Measurements from ENCODE around the gene CASZ1. TPM values are rescaled to one million over a fixed set of nuclear protein-coding genes. Genes with fewer than 3 reads are reported as not detected.
A peak's percentile ranks its signal among the peaks of the same experiment; 100 is the strongest.

CASZ1 gene
- total and polyA plus RNA-seq, 2 experiments from 2014 or later = 6.2 to 6.7 TPM

DNA sequence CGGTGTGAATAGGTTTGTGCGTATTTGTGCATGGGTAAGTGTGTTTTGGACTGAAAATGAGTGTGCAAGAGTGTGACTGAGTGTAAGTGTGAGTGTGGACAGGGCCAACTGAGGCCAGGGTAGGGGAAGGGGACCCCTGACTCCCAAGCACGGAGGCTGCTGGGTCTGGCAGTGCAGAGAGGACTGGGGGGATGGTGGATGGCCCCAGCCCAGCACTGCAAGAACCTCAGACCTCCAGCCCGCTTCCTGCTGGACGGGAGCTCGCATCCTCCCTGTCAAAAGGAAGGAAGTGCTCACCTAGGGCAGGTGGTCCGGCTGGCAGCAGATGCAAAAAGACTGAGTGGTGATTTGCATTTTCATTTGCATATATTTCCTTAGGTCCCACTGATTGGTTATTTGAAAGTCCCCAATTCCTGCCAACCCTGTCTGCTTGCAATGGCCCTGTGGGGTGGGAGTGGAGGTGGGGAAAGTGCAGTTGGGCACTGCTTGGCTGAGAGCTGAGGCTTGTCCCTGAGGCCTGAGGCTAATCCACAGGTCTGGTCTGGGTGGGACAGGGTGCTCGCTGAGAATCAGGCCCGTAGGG, 42.8 kb upstream of the CASZ1 start:
- H3K27ac Mint-ChIP-seq = no peak overlapping the region
- H3K4me3 Mint-ChIP-seq = peak overlapping the region; percentile 3; the same call in 1 of the 3 replicates

More for the DNA sequence above, 42.8 kb upstream of the CASZ1 start:
- Histone ChIP-seq H3K9me2 (ENCODE audit: insufficient read depth) (no peaks in the 10 kb centered on the region), H3K27ac (ENCODE audit: low read depth) (no peak overlapping the region), H3K4me3 (no peak overlapping the region), H3K36me3 (ENCODE audit: insufficient read depth) (no peaks in the 10 kb centered on the region), H4K20me1 (replicated peaks; ENCODE audit: insufficient read depth) (no peaks in the 10 kb centered on the region), H3K79me2 (replicated peaks; ENCODE audit: insufficient read depth) (no peaks in the 10 kb centered on the region), H3F3A (replicated peaks; ENCODE audit: low read depth) (peaks cover 9% of the 10 kb centered on the region; the same call in 1 of the 2 replicates), H3K4me2 (peak overlapping the region; percentile 48; the same call in 1 of the 2 replicates), H2AFZ (peak overlapping the region; percentile 63; the same call in 1 of the 2 replicates), H3K27me3 (ENCODE audit: insufficient read depth) (no peaks in the 10 kb centered on the region), H3K4me1 (ENCODE audit: insufficient read depth) (peaks cover 41% of the 10 kb centered on the region)
- Mint-ChIP-seq H3K9me3 (peaks cover 9% of the 10 kb centered on the region; the same call in 2 of the 3 replicates), H3K36me3 (ENCODE audit: low read depth) (peaks cover 3% of the 10 kb centered on the region), H3K27me3 (ENCODE audit: insufficient read depth, low read depth, poor library complexity) (peaks cover 20% of the 10 kb centered on the region), H3K4me1 (peaks cover 41% of the 10 kb centered on the region)
- TF ChIP-seq REST (IDR thresholded peaks at IDR 0.05; ENCODE audit: unreplicated experiment) (no peak), ZNF331 (CRISPR knock-in tag; IDR thresholded peaks at IDR 0.05; ENCODE audit: low read depth) (no peak), STAT1 (IDR thresholded peaks at IDR 0.05; ENCODE audit: unreplicated experiment) (no peak), CREB1 (CRISPR knock-in tag; IDR thresholded peaks at IDR 0.05; ENCODE audit: low read depth) (no peak), CTCF (conservative IDR thresholded peaks at IDR 0.05; ENCODE audit: low read depth in 2 of 2) (no peak), POLR2AphosphoS5 (IDR thresholded peaks at IDR 0.05; ENCODE audit: low read depth) (no peak)
- TF ChIP-seq, protein P1, sequence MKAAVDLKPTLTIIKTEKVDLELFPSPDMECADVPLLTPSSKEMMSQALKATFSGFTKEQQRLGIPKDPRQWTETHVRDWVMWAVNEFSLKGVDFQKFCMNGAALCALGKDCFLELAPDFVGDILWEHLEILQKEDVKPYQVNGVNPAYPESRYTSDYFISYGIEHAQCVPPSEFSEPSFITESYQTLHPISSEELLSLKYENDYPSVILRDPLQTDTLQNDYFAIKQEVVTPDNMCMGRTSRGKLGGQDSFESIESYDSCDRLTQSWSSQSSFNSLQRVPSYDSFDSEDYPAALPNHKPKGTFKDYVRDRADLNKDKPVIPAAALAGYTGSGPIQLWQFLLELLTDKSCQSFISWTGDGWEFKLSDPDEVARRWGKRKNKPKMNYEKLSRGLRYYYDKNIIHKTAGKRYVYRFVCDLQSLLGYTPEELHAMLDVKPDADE (IDR thresholded peaks at IDR 0.05) = no peak
- ATAC-seq (no peak), DNase-seq (ENCODE audit: low spot score) (peak; percentile 69)
